Measurements from ENCODE around the gene PPP1R14B. TPM values are rescaled to one million over a fixed set of nuclear protein-coding genes. Genes with fewer than 3 reads are reported as not detected.
A peak's percentile ranks its signal among the peaks of the same experiment; 100 is the strongest.

The PPP1R14B gene
- total and polyA plus RNA-seq, 4 experiments from 2014 or later = 32.2 to 83.5 (median 45.2) TPM

DNA sequence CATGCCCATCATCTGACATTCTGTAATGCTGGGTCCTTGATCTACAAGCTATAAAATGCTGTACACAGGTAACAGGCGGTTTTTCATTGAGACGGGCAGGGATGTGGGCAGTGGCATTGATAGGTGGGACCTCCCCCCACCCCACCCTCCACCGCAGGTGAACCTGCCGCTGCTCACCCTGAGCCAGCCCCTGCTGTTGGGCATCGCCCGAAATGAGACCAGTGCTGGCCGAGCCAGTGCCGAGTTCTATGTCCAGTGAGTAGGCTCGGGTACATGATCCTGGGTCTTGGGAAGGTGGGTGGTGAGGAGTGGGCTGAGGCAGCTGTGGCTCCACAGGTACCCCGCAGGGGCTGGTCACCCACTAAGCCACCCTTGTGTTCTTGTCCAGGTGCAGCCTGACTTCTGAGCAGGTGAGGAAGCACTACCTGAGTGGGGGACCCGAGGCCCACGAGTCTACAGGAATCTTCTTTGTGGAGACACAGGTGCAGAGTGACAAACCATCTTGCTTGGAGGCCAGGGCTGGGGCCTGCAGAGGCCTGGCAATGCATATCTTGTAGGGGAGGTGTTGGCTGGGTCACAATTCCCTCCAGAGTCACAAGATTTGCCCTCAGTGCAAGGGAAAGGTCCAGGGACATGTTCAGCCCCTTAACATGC, 17.5 kb downstream of the PPP1R14B start:
- no peaks in the 10 kb centered on the region for H3K36me3 ChIP-seq (ENCODE audit: insufficient read depth, low read length)
- peak overlapping the region; percentile 52 to 86 for H3K4me3 ChIP-seq (ENCODE audit: low read length in 2 of 2)
- no peaks in the 10 kb centered on the region for H3K9me3 ChIP-seq (ENCODE audit: control insufficient read depth in 1 of 2, low read length in 2 of 2)
- ChIA-PET POLR2A (ENCODE audit: partially characterized antibody) (interaction anchor here (1.2 to 38.9 kb wide), 7 partner anchors 16 to 88 kb away, joined by 3 to 937 read pairs (median 7); partner anchors contain the start of genes FERMT3, FKBP2, PLCB3 and PPP1R14B), CTCF (ENCODE audit: partially characterized antibody) (interaction anchor here (0.6 to 18.8 kb wide), 5 partner anchors 12 to 54 kb away, joined by 3 to 207 read pairs (median 3); partner anchors contain the start of genes FERMT3, FKBP2, PLCB3 and STIP1)
- Mint-ChIP-seq H3K27me3 (no peaks in the 10 kb centered on the region), H3K27ac (peak overlapping the region; percentile 53 to 96 (median 87)), H3K4me1 (peaks cover 16 to 73% (median 47%) of the 10 kb centered on the region in 4 donors), H3K9me3 (no peaks in the 10 kb centered on the region), H3K36me3 (peaks cover 0 to 5% of the 10 kb centered on the region in 2 donors), H3K4me3 (peak overlapping the region; percentile 86 to 93 (median 88))
- peak overlapping the region; percentile 77 for H3K27ac ChIP-seq (ENCODE audit: low read depth, low read length)
- no peaks in the 10 kb centered on the region for H3K27me3 ChIP-seq (ENCODE audit: insufficient read depth, low read length)
- DNase-seq = peak in 1 of 5 donors; percentile 19
- intact Hi-C loops (cut with micrococcal nuclease) = no loop called here
- peaks cover 56% of the 10 kb centered on the region for H3K4me1 ChIP-seq (ENCODE audit: insufficient read depth, low read length)

DNA sequence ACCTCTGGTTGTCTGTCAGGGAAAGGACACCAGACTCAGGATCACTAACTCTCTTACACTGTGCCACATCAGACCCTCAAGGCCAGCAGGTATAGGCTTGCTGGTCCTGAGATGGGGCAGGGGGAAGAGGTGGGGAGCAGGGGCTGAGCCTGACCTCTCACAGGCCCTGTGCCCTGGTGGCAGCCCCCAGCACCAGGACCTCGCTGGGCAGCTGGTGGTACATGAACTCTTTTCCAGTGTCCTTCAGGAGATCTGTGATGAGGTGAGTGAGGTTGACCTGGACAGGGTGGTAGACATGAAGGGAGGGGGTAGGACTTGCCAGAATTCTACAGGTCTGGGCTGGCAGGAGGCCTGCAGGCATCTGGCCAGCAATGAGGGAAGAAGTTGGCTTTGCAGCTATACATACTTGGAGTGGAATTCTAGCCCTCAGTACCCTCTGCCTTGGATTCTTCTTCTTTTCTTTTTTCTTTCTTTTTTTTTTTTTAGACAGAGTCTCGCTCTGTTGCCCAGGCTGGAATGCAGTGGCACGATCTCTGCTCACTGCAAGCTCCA, 19.3 kb downstream of the PPP1R14B start:
- no peaks in the 10 kb centered on the region for H3K27me3 Mint-ChIP-seq
- POLR2A ChIA-PET (ENCODE audit: partially characterized antibody) = interaction anchor here (1.9 to 38.9 kb wide), 8 partner anchors 12 to 90 kb away, joined by 13 to 937 read pairs (median 24); partner anchors contain the start of genes BAD, ESRRA, FERMT3 and FKBP2
- Histone ChIP-seq H3K9me3 (ENCODE audit: control insufficient read depth in 1 of 2, low read length in 2 of 2) (no peaks in the 10 kb centered on the region), H3K27ac (ENCODE audit: low read depth, low read length) (peak overlapping the region; percentile 77), H3K27me3 (ENCODE audit: insufficient read depth, low read length) (no peaks in the 10 kb centered on the region), H3K36me3 (ENCODE audit: insufficient read depth, low read length) (peaks cover 10% of the 10 kb centered on the region), H3K4me3 (ENCODE audit: low read length in 2 of 2) (peak overlapping the region; percentile 42 to 94), H3K4me1 (ENCODE audit: insufficient read depth, low read length) (peaks cover 48% of the 10 kb centered on the region)
- no peaks in the 10 kb centered on the region for H3K9me3 Mint-ChIP-seq
- CTCF ChIA-PET (ENCODE audit: partially characterized antibody) = interaction anchor here (1.0 to 18.8 kb wide), 8 partner anchors 15 to 75 kb away, joined by 3 to 207 read pairs (median 4); partner anchors contain the start of genes CATSPERZ, ESRRA and FERMT3
- H3K4me1 Mint-ChIP-seq = peaks cover 15 to 65% (median 38%) of the 10 kb centered on the region in 4 donors
- H3K4me3 Mint-ChIP-seq = peak overlapping the region; percentile 88 to 94 (median 92)
- peak overlapping the region; percentile 75 to 93 (median 88) for H3K27ac Mint-ChIP-seq
- H3K36me3 Mint-ChIP-seq = peaks cover 0 to 12% of the 10 kb centered on the region in 2 donors
- no peak for DNase-seq
- intact Hi-C loops (cut with micrococcal nuclease) = no loop called here

DNA sequence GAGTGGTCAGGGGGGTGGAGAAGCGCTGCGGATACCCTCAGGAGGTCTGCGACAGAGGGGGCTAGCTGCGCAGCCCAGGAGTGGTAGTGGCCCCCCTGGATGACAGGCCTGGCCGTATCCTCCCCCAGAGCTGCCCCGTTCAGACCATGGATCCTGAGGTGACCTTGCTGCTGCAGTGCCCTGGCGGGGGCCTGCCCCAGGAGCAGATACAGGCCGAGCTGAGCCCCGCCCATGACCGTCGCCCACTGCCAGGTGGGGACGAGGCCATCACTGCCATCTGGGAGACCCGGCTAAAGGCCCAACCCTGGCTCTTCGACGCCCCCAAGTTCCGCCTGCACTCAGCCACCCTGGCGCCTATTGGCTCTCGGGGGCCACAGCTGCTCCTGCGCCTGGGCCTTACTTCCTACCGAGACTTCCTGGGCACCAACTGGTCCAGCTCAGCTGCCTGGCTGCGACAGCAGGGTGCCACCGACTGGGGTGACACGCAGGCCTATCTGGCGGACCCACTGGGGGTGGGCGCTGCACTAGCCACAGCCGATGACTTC, 20.2 kb downstream of the PPP1R14B start:
- Histone ChIP-seq H3K27ac (ENCODE audit: low read depth, low read length) (peak overlapping the region; percentile 77), H3K9me3 (ENCODE audit: control insufficient read depth in 1 of 2, low read length in 2 of 2) (no peaks in the 10 kb centered on the region), H3K4me3 (ENCODE audit: low read length in 2 of 2) (peak overlapping the region; percentile 42 to 94), H3K36me3 (ENCODE audit: insufficient read depth, low read length) (peaks cover 10% of the 10 kb centered on the region), H3K27me3 (ENCODE audit: insufficient read depth, low read length) (no peaks in the 10 kb centered on the region), H3K4me1 (ENCODE audit: insufficient read depth, low read length) (peaks cover 48% of the 10 kb centered on the region)
- Mint-ChIP-seq H3K27me3 (no peaks in the 10 kb centered on the region), H3K9me3 (no peaks in the 10 kb centered on the region), H3K4me3 (peak overlapping the region; percentile 88 to 94 (median 92)), H3K27ac (peak overlapping the region; percentile 86 to 93 (median 91)), H3K36me3 (peaks cover 0 to 12% of the 10 kb centered on the region in 2 donors), H3K4me1 (peaks cover 15 to 56% (median 31%) of the 10 kb centered on the region in 4 donors)
- POLR2A ChIA-PET (ENCODE audit: partially characterized antibody) = interaction anchor here (0.7 to 38.9 kb wide), 15 partner anchors 13 to 388 kb away, joined by 3 to 937 read pairs (median 13); partner anchors contain the start of genes BAD, ESRRA, FERMT3 and FKBP2
- DNase-seq = peak; percentile 45 to 68 (median 46)
- CTCF ChIA-PET (ENCODE audit: partially characterized antibody) = interaction anchor here (1.0 to 18.8 kb wide), 10 partner anchors 11 to 76 kb away, joined by 3 to 207 read pairs (median 4); partner anchors contain the start of genes CATSPERZ, ESRRA and FERMT3
- intact Hi-C loops (cut with micrococcal nuclease) = loop anchor here (1.0 kb wide), 4 partner anchors 8 to 40 kb away; partner anchors contain the start of genes FKBP2, STIP1 and VEGFB

DNA sequence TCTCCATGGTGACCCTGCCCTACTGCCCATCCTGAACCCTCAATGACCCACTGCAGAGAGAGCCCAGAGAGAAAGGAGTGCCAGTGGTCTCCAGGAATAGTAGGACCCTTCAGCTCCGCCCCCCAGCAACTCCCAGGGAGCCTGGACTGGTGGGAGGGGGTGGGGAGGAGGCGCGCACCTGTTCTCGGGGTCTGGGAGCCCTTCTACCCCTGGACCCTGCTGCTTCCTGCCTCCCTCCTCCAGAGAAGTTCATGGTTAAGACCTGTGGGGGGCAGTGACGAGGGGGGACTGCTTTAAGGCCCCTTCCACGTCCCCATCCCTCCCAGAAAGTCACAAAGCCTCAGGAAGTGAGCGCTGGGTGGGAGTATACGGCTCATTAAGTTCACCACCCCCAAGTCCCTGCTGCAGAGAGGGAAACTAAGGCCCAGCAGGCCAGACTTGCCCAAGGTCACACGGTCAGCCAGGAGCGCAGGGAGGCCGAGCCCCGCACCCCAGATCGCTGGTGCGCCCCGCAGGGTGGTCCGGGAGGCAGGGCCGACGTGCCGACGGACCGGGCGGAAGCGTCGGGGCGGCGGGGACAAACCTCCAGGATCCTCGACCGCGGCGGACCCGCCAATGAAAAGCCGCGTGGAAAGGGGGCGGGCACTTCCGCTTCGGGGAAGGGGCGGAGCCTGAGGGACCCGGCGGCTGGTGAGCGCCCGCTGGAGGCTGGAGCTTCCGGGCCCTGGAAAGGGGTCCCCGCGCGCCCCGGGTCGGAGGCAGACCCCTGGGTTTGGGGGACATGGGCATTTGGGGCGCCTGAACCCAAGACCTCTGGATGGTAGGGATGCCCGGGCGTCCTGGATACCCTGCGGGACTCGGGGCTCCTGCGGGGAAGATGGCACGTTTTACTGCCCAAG, 20.9 kb downstream of the PPP1R14B start, which contains the start of the genes NUDT22 and TRPT1:
NUDT22 (plus strand) TSS at position 667 of the 899 bp plus-strand sequence. CDS start 379 bp downstream, outside the sequence.
TRPT1 (minus strand) TSS at position 579 of the 899 bp plus-strand sequence; CDS start at position 253, 326 bp downstream.
- Histone ChIP-seq H3K36me3 (ENCODE audit: insufficient read depth, low read length) (peaks cover 16% of the 10 kb centered on the region), H3K27me3 (ENCODE audit: insufficient read depth, low read length) (no peaks in the 10 kb centered on the region), H3K27ac (ENCODE audit: low read depth, low read length) (peak within 1 kb of the TSS; percentile 77), H3K4me1 (ENCODE audit: insufficient read depth, low read length) (peaks cover 43% of the 10 kb centered on the region), H3K4me3 (ENCODE audit: low read length in 2 of 2) (peak within 1 kb of the TSS; percentile 86 to 94), H3K9me3 (ENCODE audit: control insufficient read depth in 1 of 2, low read length in 2 of 2) (no peaks in the 10 kb centered on the region)
- ChIA-PET POLR2A (ENCODE audit: partially characterized antibody) (interaction anchor here (0.7 to 38.9 kb wide), 17 partner anchors 14 to 387 kb away, joined by 3 to 937 read pairs (median 11); partner anchors contain the start of genes BAD, ESRRA, FERMT3 and FKBP2), CTCF (ENCODE audit: partially characterized antibody) (interaction anchor here (1.1 to 18.8 kb wide), 10 partner anchors 11 to 77 kb away, joined by 3 to 207 read pairs (median 4); partner anchors contain the start of genes CATSPERZ, ESRRA and FERMT3)
- peaks cover 0 to 16% of the 10 kb centered on the region in 2 donors for H3K36me3 Mint-ChIP-seq
- peak within 1 kb of the TSS; percentile 89 to 94 (median 92) for H3K4me3 Mint-ChIP-seq
- H3K27me3 Mint-ChIP-seq = no peaks in the 10 kb centered on the region
- DNase-seq = peak; percentile 82 to 88 (median 85)
- H3K9me3 Mint-ChIP-seq = no peaks in the 10 kb centered on the region
- intact Hi-C loops (cut with micrococcal nuclease) = loop anchor here (1.0 kb wide), 4 partner anchors 8 to 40 kb away; partner anchors contain the start of genes FKBP2, STIP1 and VEGFB
- peak within 1 kb of the TSS; percentile 88 to 97 (median 93) for H3K27ac Mint-ChIP-seq
- peaks cover 13 to 50% (median 28%) of the 10 kb centered on the region in 4 donors for H3K4me1 Mint-ChIP-seq

DNA sequence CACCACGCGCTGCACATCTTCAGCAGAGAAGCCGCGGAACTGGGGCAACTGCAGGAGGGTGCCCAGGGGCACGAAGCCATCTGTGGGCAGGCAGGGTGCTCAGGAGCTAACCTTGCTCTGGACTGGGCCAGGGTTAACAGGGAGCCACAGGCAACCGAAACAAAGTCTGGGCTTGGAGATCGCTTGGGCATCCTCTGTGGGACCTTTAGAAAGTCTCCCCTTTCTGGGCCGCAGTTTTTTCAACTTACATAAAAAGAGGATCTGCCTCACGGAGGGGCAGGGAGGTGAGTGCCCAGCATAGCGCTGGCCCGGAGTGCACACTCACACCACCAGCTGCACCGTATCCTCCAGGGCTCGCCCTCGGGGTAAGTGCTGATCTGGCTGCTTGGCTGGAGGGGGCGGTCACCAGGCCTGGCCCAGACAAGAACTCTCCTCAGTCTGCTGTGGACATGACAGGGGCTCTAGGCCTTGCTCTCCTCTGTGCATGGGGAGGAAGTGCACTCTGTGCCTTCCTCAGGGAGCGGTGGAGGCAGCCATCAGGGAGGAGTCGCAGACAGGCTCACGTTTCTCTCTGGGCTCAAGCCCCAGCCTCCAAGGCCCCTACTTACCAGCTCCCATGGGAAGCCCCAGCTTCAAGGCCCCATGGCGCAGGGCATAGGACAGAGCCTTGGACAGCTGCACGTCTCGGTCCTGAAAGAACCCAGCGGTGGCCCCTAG, 21.7 kb downstream of the PPP1R14B start:
- Mint-ChIP-seq H3K4me3 (peak overlapping the region; percentile 68 to 94 (median 90)), H3K9me3 (no peaks in the 10 kb centered on the region), H3K36me3 (peaks cover 0 to 16% of the 10 kb centered on the region in 2 donors), H3K27me3 (no peaks in the 10 kb centered on the region), H3K4me1 (peaks cover 13 to 49% (median 24%) of the 10 kb centered on the region in 4 donors), H3K27ac (peak overlapping the region; percentile 52 to 93 (median 83))
- Histone ChIP-seq H3K36me3 (ENCODE audit: insufficient read depth, low read length) (peaks cover 24% of the 10 kb centered on the region), H3K27me3 (ENCODE audit: insufficient read depth, low read length) (no peaks in the 10 kb centered on the region), H3K27ac (ENCODE audit: low read depth, low read length) (peak overlapping the region; percentile 77), H3K4me1 (ENCODE audit: insufficient read depth, low read length) (peaks cover 38% of the 10 kb centered on the region), H3K4me3 (ENCODE audit: low read length in 2 of 2) (peak overlapping the region in 1 of 2 donors; percentile 94), H3K9me3 (ENCODE audit: control insufficient read depth in 1 of 2, low read length in 2 of 2) (no peaks in the 10 kb centered on the region)
- POLR2A ChIA-PET (ENCODE audit: partially characterized antibody) = interaction anchor here (1.1 to 38.9 kb wide), 10 partner anchors 14 to 92 kb away, joined by 4 to 937 read pairs (median 19); partner anchors contain the start of genes BAD, ESRRA, FERMT3 and FKBP2
- intact Hi-C loops (cut with micrococcal nuclease) = no loop called here
- DNase-seq = no peak
- CTCF ChIA-PET (ENCODE audit: partially characterized antibody) = interaction anchor here (1.1 to 18.8 kb wide), 4 partner anchors 12 to 78 kb away, joined by 3 to 207 read pairs (median 26); partner anchors contain the start of genes CATSPERZ, ESRRA and FERMT3

Data from CD4-positive, alpha-beta memory T cell (primary cell).